Measurements from ENCODE around the gene CNTN4. TPM values are rescaled to one million over a fixed set of nuclear protein-coding genes. Genes with fewer than 3 reads are reported as not detected.

CNTN4 gene
- total RNA-seq, 1 experiment from 2014 or later, result not detected

GRCh38 chr3:3016226-3016625, 917.6 kb downstream of the CNTN4 start:
- ChIA-PET CTCF (no interaction called here), POLR2A (interaction anchor here (0.8 kb wide), 1 partner anchor 877 kb away, joined by 3 read pairs; no protein-coding TSS in a partner anchor)
- Mint-ChIP-seq H3K36me3 (peaks cover 46% of the 10 kb centered on the region), H3K9me3 (peaks cover 74% of the 10 kb centered on the region), H3K4me3 (no peak overlapping the region), H3K4me1 (peaks cover 12% of the 10 kb centered on the region), H3K27me3 (ENCODE audit: low read depth) (peaks cover 8% of the 10 kb centered on the region), H3K27ac (no peak overlapping the region)
- ATAC-seq (no peak), DNase-seq (ENCODE audit: low spot score) (no peak)
- TF ChIP-seq, protein P1, sequence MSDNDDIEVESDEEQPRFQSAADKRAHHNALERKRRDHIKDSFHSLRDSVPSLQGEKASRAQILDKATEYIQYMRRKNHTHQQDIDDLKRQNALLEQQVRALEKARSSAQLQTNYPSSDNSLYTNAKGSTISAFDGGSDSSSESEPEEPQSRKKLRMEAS (CRISPR knock-in tag; IDR thresholded peaks at IDR 0.05), result no peak
- TF ChIP-seq CREB1 (CRISPR knock-in tag; IDR thresholded peaks at IDR 0.05) (no peak), NFE2L1 (CRISPR knock-in tag; IDR thresholded peaks at IDR 0.05) (no peak), FOXP1 (CRISPR knock-in tag; IDR thresholded peaks at IDR 0.05; ENCODE audit: borderline replicate concordance) (no peak), ZNF416 (CRISPR knock-in tag; IDR thresholded peaks at IDR 0.05) (no peak), ARID4B (CRISPR knock-in tag; IDR thresholded peaks at IDR 0.05; ENCODE audit: borderline replicate concordance) (no peak), EMX1 (CRISPR knock-in tag; IDR thresholded peaks at IDR 0.05) (no peak), HMGXB4 (CRISPR knock-in tag; IDR thresholded peaks at IDR 0.05) (no peak), ZNF121 (CRISPR knock-in tag; IDR thresholded peaks at IDR 0.05) (no peak), RELA (CRISPR knock-in tag; IDR thresholded peaks at IDR 0.05; ENCODE audit: borderline replicate concordance) (no peak)
- TF ChIP-seq, protein P2, sequence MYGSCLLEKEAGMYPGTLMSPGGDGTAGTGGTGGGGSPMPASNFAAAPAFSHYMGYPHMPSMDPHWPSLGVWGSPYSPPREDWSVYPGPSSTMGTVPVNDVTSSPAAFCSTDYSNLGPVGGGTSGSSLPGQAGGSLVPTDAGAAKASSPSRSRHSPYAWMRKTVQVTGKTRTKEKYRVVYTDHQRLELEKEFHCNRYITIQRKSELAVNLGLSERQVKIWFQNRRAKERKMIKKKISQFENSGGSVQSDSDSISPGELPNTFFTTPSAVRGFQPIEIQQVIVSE (CRISPR knock-in tag; IDR thresholded peaks at IDR 0.05; ENCODE audit: borderline replicate concordance), result no peak
- TF ChIP-seq, protein P3, sequence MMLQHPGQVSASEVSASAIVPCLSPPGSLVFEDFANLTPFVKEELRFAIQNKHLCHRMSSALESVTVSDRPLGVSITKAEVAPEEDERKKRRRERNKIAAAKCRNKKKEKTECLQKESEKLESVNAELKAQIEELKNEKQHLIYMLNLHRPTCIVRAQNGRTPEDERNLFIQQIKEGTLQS (CRISPR knock-in tag; conservative IDR thresholded peaks at IDR 0.05), result no peak

DNA sequence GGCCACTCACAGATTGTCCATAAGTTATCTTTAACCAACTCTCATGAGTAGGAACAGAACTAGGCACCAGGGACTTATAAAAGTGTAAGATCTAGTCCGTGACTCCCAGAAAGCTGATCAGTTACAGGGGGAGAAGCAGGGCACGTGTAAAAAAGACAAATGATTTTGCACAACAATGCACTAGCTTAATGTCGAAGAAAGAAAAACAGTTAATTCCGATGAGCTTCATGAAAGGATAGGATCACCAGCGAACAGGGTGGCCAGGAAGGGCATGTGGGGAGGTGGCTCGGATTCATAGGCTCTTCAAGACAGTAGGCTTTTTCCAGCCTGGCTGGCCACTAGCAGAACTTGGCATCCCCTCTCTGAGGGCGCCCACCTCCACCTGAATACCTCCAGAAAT, 921.5 kb downstream of the CNTN4 start:
- Mint-ChIP-seq H3K9me3 (peaks cover 68% of the 10 kb centered on the region), H3K36me3 (peaks cover 38% of the 10 kb centered on the region), H3K4me3 (no peak overlapping the region), H3K27ac (no peak overlapping the region), H3K4me1 (peaks cover 9% of the 10 kb centered on the region), H3K27me3 (ENCODE audit: low read depth) (0 out of 2 replicates have a peak, but pooled peaks cover 3% of the 10 kb centered on the region)
- ChIA-PET CTCF (no interaction called here), POLR2A (no interaction called here)
- ATAC-seq (peak; percentile 46; the same call in 1 of the 2 replicates), DNase-seq (ENCODE audit: low spot score) (no peak)
- TF ChIP-seq SMAD4 (CRISPR knock-in tag; IDR thresholded peaks at IDR 0.05), result no peak
- no peak for TF ChIP-seq JAZF1 (CRISPR knock-in tag; IDR thresholded peaks at IDR 0.05)
- no peak for TF ChIP-seq ZNF281 (CRISPR knock-in tag; IDR thresholded peaks at IDR 0.05)
- no peak for TF ChIP-seq OVOL2 (CRISPR knock-in tag; IDR thresholded peaks at IDR 0.05; ENCODE audit: borderline replicate concordance)
- TF ChIP-seq ETV6 (CRISPR knock-in tag; IDR thresholded peaks at IDR 0.05), result no peak
- no peak for TF ChIP-seq SMAD3 (CRISPR knock-in tag; IDR thresholded peaks at IDR 0.05; ENCODE audit: borderline replicate concordance)
- no peak for TF ChIP-seq GTF2I (CRISPR knock-in tag; conservative IDR thresholded peaks at IDR 0.05)
- no peak for TF ChIP-seq PRDM15 (CRISPR knock-in tag; IDR thresholded peaks at IDR 0.05)
